ENCODE results near the gene CSPG4. TPM values are rescaled to one million over a fixed set of nuclear protein-coding genes. Genes with fewer than 3 reads are reported as not detected.
"Not testable (repeated sequence)": the region's sequence is repeated elsewhere in the genome, so short reads cannot be mapped to it uniquely, and the experiment has no call there.

Gene CSPG4
- total RNA-seq, 2 experiments from 2014 or later = not detected

GRCh38 chr15:75641179-75641503 is 71.5 kb downstream of the CSPG4 start:
- ChIA-PET CTCF (interaction anchor here (1.1 to 5.7 kb wide), 15 partner anchors 10 to 273 kb away, joined by 3 to 63 read pairs (median 10); partner anchors contain the start of genes MAN2C1, PTPN9, SIN3A and SNUPN), POLR2A (interaction anchor here (1.1 to 7.2 kb wide), 8 partner anchors 10 to 273 kb away, joined by 4 to 118 read pairs (median 28); partner anchors contain the start of genes MAN2C1, PTPN9, SIN3A and SNUPN)
- Mint-ChIP-seq H3K4me3 (peak overlapping the region; percentile 88), H3K36me3 (ENCODE audit: low read depth) (peaks cover 26% of the 10 kb centered on the region), H3K27ac (peak overlapping the region; percentile 95), H3K9me3 (ENCODE audit: insufficient read depth) (no peaks in the 10 kb centered on the region), H3K4me1 (ENCODE audit: low read depth) (peaks cover 29% of the 10 kb centered on the region), H3K27me3 (ENCODE audit: low read depth) (peaks cover 4% of the 10 kb centered on the region)
- ATAC-seq = no peak
- DNase-seq = no peak

GRCh38 chr15:75640483-75641178 is 72.0 kb downstream of the CSPG4 start:
- ChIA-PET CTCF (interaction anchor here (0.9 to 5.7 kb wide), 23 partner anchors 10 to 273 kb away, joined by 3 to 63 read pairs (median 7); partner anchors contain the start of genes MAN2C1, PTPN9, SIN3A and SNUPN), POLR2A (interaction anchor here (0.5 to 7.2 kb wide), 25 partner anchors 9 to 617 kb away, joined by 3 to 118 read pairs (median 4); partner anchors contain the start of genes MAN2C1, PPCDC, PTPN9 and SIN3A)
- H3K27me3 Mint-ChIP-seq (ENCODE audit: low read depth) = peaks cover 3% of the 10 kb centered on the region
- peak; percentile 64 for ATAC-seq
- no peaks in the 10 kb centered on the region for H3K9me3 Mint-ChIP-seq (ENCODE audit: insufficient read depth)
- DNase-seq = peak; percentile 81
- H3K27ac Mint-ChIP-seq = peak overlapping the region; percentile 95
- peaks cover 31% of the 10 kb centered on the region for H3K4me1 Mint-ChIP-seq (ENCODE audit: low read depth)
- peak overlapping the region; percentile 88 for H3K4me3 Mint-ChIP-seq
- H3K36me3 Mint-ChIP-seq (ENCODE audit: low read depth) = peaks cover 26% of the 10 kb centered on the region

- ATAC-seq (peak; percentile 95), DNase-seq (peak; percentile 98)
- ChIA-PET CTCF (interaction anchor here (0.9 to 5.7 kb wide), 22 partner anchors 10 to 272 kb away, joined by 3 to 63 read pairs (median 6); partner anchors contain the start of genes MAN2C1, PTPN9, SIN3A and SNUPN), POLR2A (interaction anchor here (0.6 to 7.2 kb wide), 27 partner anchors 8 to 617 kb away, joined by 3 to 118 read pairs (median 4); partner anchors contain the start of genes MAN2C1, PPCDC, PTPN9 and SIN3A)
- peak within 1 kb of the TSS; percentile 95 for H3K27ac Mint-ChIP-seq
- peak within 1 kb of the TSS; percentile 88 for H3K4me3 Mint-ChIP-seq
- H3K36me3 Mint-ChIP-seq (ENCODE audit: low read depth) = peaks cover 26% of the 10 kb centered on the region
- no peaks in the 10 kb centered on the region for H3K9me3 Mint-ChIP-seq (ENCODE audit: insufficient read depth)
- peaks cover 34% of the 10 kb centered on the region for H3K4me1 Mint-ChIP-seq (ENCODE audit: low read depth)
- no peaks in the 10 kb centered on the region for H3K27me3 Mint-ChIP-seq (ENCODE audit: low read depth)
Measured at GRCh38 chr15:75639709-75640482, 72.8 kb downstream of the CSPG4 start, which contains the start of gene IMP3. Gene IMP3, minus strand, starts transcription at chr15:75640224. Its CDS starts 56 bp downstream, at chr15:75640168.

DNA sequence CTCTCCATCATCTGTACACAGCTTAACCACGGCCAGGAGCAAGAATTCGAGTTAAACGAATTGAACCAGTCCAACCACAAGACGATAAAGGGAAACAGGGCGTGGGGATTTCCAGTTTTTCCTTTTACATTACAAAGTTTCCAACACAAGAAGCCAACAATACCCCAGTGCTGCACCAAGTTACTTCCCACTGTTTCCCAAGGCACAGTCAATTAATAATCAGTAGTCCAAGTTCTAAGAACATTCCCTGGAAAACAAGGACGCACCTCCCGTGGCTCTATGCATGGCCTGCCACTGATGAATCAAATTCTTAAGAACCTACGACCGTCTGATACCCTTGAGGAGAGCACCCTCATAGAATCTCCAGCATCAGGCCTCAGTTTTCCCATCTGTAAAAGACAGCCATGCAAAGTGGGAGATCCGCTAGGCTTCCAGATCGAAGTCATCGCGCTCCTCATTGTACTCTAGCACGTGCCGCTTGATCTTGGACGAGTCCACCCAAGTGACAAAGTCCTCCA is 73.4 kb downstream of the CSPG4 start:
- POLR2A ChIA-PET = interaction anchor here (0.6 to 7.2 kb wide), 20 partner anchors 7 to 271 kb away, joined by 3 to 118 read pairs (median 5); partner anchors contain the start of genes MAN2C1, PTPN9, SIN3A and SNUPN
- DNase-seq (no peak), ATAC-seq (no peak)
- H3K36me3 Mint-ChIP-seq (ENCODE audit: low read depth) = peaks cover 26% of the 10 kb centered on the region
- H3K4me3 Mint-ChIP-seq = peak overlapping the region; percentile 88
- H3K27me3 Mint-ChIP-seq (ENCODE audit: low read depth) = no peaks in the 10 kb centered on the region
- no peaks in the 10 kb centered on the region for H3K9me3 Mint-ChIP-seq (ENCODE audit: insufficient read depth)
- CTCF ChIA-PET = interaction anchor here (0.9 to 5.7 kb wide), 16 partner anchors 8 to 271 kb away, joined by 3 to 63 read pairs (median 11); partner anchors contain the start of genes MAN2C1, PTPN9, SIN3A and SNUPN
- peaks cover 34% of the 10 kb centered on the region for H3K4me1 Mint-ChIP-seq (ENCODE audit: low read depth)
- H3K27ac Mint-ChIP-seq = peak overlapping the region; percentile 95

DNA sequence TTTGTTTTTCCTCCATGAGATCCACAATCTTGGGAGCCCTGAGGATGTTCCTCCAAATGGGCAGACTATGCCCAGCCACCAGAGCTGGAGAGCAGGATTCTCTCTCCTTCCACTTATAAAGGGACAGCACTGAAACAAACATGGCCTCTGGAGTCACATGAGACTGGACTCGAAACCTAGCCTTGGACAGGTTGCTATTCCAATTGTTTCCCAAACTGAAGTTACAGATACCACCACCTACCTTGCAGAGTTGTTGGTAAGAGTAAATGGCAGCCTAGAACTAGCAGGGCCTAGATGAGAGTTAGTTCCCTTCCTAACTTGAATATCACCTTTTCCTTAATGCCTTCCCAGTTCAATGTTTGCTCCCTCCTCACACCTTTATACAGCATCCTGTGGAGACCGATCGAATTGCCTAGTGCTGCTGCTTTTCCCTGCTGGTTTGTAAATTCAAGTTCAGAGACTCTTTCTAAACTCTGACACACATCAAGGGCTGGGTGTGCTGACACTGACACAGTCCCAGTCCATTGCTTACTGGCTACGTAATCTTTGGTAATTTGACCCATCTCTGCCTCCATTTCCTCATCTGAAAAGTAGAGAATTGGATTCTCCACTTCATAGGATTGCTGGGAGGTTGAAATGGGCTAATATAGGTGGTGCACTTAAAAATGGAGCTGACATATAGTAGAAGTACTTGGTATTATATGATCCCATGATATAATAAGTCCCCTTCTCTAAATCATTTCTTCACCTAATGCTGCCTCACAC is 75.2 kb downstream of the CSPG4 start:
- ChIA-PET POLR2A (interaction anchor here (1.1 to 7.2 kb wide), 4 partner anchors 11 to 269 kb away, joined by 3 to 118 read pairs (median 24); partner anchors contain the start of genes MAN2C1 and SNUPN), CTCF (interaction anchor here (1.4 to 5.7 kb wide), 5 partner anchors 10 to 269 kb away, joined by 5 to 57 read pairs (median 16); partner anchors contain the start of genes MAN2C1, SIN3A, SNUPN and SNX33)
- ATAC-seq (no peak), DNase-seq (no peak)
- Mint-ChIP-seq H3K4me1 (ENCODE audit: low read depth) (peaks cover 34% of the 10 kb centered on the region), H3K9me3 (ENCODE audit: insufficient read depth) (no peaks in the 10 kb centered on the region), H3K36me3 (ENCODE audit: low read depth) (peaks cover 26% of the 10 kb centered on the region), H3K4me3 (peak overlapping the region; percentile 88), H3K27me3 (ENCODE audit: low read depth) (no peaks in the 10 kb centered on the region), H3K27ac (peak overlapping the region; percentile 1)

DNA sequence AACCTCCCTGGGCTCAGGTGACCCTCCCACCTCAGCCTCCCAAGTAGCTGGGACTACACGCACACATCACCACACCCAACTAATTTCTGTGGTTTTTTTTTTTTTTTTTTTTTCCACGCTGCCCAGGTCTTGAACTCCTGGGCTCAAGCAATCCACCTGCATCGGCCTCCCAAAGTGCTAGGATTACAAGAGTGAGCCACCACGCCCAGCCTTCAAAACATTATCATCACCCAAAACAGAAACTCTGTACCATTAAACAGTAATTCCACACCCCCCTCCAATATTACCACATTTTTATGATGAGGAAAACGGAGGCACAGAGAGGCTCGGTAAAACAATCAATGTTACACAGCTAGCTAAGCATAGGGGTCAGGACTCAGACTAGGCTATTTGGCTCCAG is 76.6 kb downstream of the CSPG4 start:
- H3K27me3 Mint-ChIP-seq (ENCODE audit: low read depth) = no peaks in the 10 kb centered on the region
- peaks cover 29% of the 10 kb centered on the region for H3K4me1 Mint-ChIP-seq (ENCODE audit: low read depth)
- POLR2A ChIA-PET = interaction anchor here (7.2 kb wide), 1 partner anchor 9 kb away, joined by 118 read pairs; the partner anchor contains the start of gene SNUPN
- DNase-seq (no peak), ATAC-seq (no peak)
- no peak overlapping the region for H3K4me3 Mint-ChIP-seq
- H3K9me3 Mint-ChIP-seq (ENCODE audit: insufficient read depth) = no peaks in the 10 kb centered on the region
- H3K27ac Mint-ChIP-seq = no peak overlapping the region
- CTCF ChIA-PET = interaction anchor here (1.4 to 3.1 kb wide), 3 partner anchors 9 to 268 kb away, joined by 3 to 16 read pairs (median 5); partner anchors contain the start of genes SNUPN and SNX33
- peaks cover 26% of the 10 kb centered on the region for H3K36me3 Mint-ChIP-seq (ENCODE audit: low read depth)

DNA sequence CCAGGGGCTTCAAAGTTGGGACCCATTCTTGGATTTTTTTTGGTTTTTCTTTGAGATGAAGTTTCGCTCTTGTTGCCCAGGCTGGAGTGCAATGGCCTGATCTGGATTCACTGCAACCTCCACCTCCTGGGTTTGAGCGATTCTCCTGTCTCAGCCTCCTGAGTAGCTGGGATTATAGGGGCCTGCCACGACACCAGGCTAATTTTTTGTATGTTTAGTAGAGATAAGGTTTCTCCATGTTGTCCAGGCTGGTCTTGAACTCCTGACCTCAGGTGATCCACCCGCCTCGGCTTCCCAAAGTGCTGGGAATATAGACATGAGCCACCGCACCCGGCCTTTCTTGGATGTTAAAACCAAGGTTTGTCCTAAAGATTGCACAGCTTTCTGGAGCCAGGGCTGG is 78.7 kb downstream of the CSPG4 start:
- DNase-seq; CTCF ChIA-PET; H3K27ac Mint-ChIP-seq; H3K4me3 Mint-ChIP-seq; ATAC-seq; H3K27me3 Mint-ChIP-seq (ENCODE audit: low read depth); H3K9me3 Mint-ChIP-seq (ENCODE audit: insufficient read depth); POLR2A ChIA-PET: not testable (repeated sequence)
- Mint-ChIP-seq H3K36me3 (ENCODE audit: low read depth) (peaks cover 19% of the 10 kb centered on the region), H3K4me1 (ENCODE audit: low read depth) (peaks cover 28% of the 10 kb centered on the region)

DNA sequence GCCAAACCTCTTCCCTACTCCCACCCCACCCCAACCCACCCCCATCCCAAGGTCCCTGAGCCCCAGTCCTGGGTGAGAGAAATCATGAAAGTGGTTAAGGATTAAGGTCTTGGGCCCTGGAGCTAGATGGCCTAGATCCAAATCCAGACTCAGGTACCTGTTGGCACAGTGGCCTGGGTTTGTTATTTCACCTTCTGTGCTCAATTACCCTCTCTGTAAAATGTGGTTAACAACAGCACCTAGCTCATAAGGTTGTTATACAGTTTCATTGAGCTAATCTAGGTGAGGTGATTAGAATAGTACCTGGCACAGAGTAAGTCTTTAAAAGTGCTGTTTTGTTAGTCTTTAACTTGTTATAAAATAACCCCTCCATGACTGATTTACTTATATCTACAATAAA is 80.7 kb downstream of the CSPG4 start:
- no peaks in the 10 kb centered on the region for H3K27me3 Mint-ChIP-seq (ENCODE audit: low read depth)
- no peak overlapping the region for H3K4me3 Mint-ChIP-seq
- peaks cover under 1% of the 10 kb centered on the region for H3K36me3 Mint-ChIP-seq (ENCODE audit: low read depth)
- no peak overlapping the region for H3K27ac Mint-ChIP-seq
- H3K4me1 Mint-ChIP-seq (ENCODE audit: low read depth) = peaks cover 18% of the 10 kb centered on the region
- DNase-seq (no peak), ATAC-seq (no peak)
- no peaks in the 10 kb centered on the region for H3K9me3 Mint-ChIP-seq (ENCODE audit: insufficient read depth)
- CTCF ChIA-PET = no interaction called here
- POLR2A ChIA-PET = interaction anchor here (0.6 to 1.0 kb wide), 3 partner anchors 8 to 178 kb away, joined by 3 to 4 read pairs (median 3); partner anchors contain the start of gene IMP3

DNA sequence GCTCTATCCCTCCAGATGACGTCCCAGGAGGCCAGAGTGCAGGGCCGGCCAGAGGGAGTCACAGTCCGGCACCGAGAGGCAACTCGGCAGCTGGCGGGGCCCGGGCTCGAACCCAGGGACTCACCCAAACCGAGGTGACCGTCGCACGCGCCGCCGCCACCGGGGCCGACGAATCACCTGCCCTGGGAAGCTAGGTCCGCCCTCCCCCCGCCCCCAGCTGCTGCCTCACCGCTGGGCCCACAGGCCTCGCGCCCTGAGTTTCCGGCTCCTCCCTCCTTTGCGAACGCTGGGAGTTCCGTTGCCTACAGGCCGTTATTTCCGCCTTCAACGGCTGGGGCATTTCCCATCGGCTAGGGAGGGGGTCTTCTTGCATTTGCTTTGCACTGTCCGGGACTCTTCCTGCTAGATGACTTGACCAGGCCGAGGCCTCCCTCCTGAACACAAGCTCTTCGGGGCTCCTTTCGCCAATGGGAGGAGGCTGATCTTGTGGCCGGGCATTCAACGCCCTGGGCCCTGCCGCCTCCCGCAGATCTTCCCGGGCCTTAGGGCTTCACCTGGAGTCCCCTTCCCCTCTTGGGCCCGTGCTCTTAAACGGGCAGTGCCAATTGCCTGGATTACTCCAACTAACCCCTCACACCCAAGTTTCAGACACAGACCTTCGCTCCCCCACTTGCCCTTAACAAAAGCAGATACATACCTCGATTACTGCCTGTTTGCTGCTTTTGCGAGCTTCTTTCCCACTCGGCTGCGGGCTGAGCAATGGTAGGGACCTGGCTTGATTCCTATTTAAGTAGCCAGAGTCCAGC is 86.9 kb downstream of the CSPG4 start, which contains the start of gene SNUPN:
Gene SNUPN (minus strand): TSS at position 184 of the 806 bp plus-strand sequence. CDS start 4,674 bp downstream, outside the sequence.
- Mint-ChIP-seq H3K4me1 (ENCODE audit: low read depth) (peaks cover 44% of the 10 kb centered on the region), H3K27me3 (ENCODE audit: low read depth) (no peaks in the 10 kb centered on the region), H3K36me3 (ENCODE audit: low read depth) (peaks cover 9% of the 10 kb centered on the region), H3K4me3 (peak within 1 kb of the TSS; percentile 97), H3K27ac (peak within 1 kb of the TSS; percentile 99), H3K9me3 (ENCODE audit: insufficient read depth) (no peaks in the 10 kb centered on the region)
- ChIA-PET POLR2A (interaction anchor here (0.6 to 3.3 kb wide), 19 partner anchors 9 to 426 kb away, joined by 3 to 118 read pairs (median 3); partner anchors contain the start of genes IMP3, MAN2C1, NEIL1 and PTPN9), CTCF (interaction anchor here (0.6 to 3.2 kb wide), 14 partner anchors 12 to 260 kb away, joined by 3 to 21 read pairs (median 8); partner anchors contain the start of genes IMP3, MAN2C1, PTPN9 and SIN3A)
- ATAC-seq (peak; percentile 89), DNase-seq (peak; percentile 97)

Data from activated CD8-positive, alpha-beta T cell treated with anti-CD3 and anti-CD28 coated beads, Interleukin-2, amount 10 ng/mL, durations not matched to agents 7 days and 5 days (primary cell).